SJCRH30 (cell line): ENCODE data around the gene HSP90B1. TPM values are rescaled to one million over a fixed set of nuclear protein-coding genes. Genes with fewer than 3 reads are reported as not detected.

Experiments
- DNase-seq, 2 experiments: peaks; one replicate each; pipeline ENCODE4 v3.0.0-alpha.2; 2015 to 2020
- H3K27ac ChIP-seq: fragments of 250-450 bp; sonication (Bioruptor Pico); 2 replicates; pipeline ENCODE4 v1.5.1; 2020; ENCODE audit warnings: mild to moderate bottlenecking, moderate library complexity
- H3K27me3 ChIP-seq: fragments of 250-450 bp; sonication (Bioruptor Pico); 2 replicates; pipeline ENCODE4 v1.5.1; 2020; ENCODE audit warnings: mild to moderate bottlenecking, moderate library complexity
- H3K36me3 ChIP-seq: fragments of 250-450 bp; sonication (Bioruptor Pico); 2 replicates; pipeline ENCODE4 v1.5.1; 2020; ENCODE audit warnings: mild to moderate bottlenecking, moderate library complexity
- H3K4me1 ChIP-seq: fragments of 250-450 bp; sonication (Bioruptor Pico); 2 replicates; pipeline ENCODE4 v1.5.1; 2020; ENCODE audit warnings: mild to moderate bottlenecking, moderate library complexity
- H3K4me3 ChIP-seq: fragments of 250-450 bp; sonication (Bioruptor Pico); 2 replicates; pipeline ENCODE4 v1.5.1; 2020; ENCODE audit warnings: mild to moderate bottlenecking, moderate library complexity
- H3K9me3 ChIP-seq: fragments of 250-450 bp; sonication (Bioruptor Pico); replicated peaks from 2 replicates; pipeline ENCODE4 v1.5.1; 2020; ENCODE audit warnings: mild to moderate bottlenecking, moderate library complexity
- total RNA-seq: library from RNA; depleted of rRNA; stranded (reverse); fragments of >200 nt; shearing (Covaris generic); gene quantifications from 2 replicates; pipeline ENCODE4 v1.2.3, GENCODE V29; 2014; rRNA removed

HSP90B1 gene
- total RNA-seq = 396 and 423 TPM in 2 replicates

- no peaks in the 10 kb centered on the region for H3K9me3 ChIP-seq
- peak within 1 kb of the TSS; percentile 92 for H3K4me3 ChIP-seq
- H3K4me1 ChIP-seq = peaks cover 14% of the 10 kb centered on the region
- H3K27me3 ChIP-seq = no peaks in the 10 kb centered on the region
- peaks cover 40% of the 10 kb centered on the region for H3K36me3 ChIP-seq
- peak within 1 kb of the TSS; percentile 86 for H3K27ac ChIP-seq
- peak; percentile 99 for DNase-seq
Observed at GRCh38 chr12:103930034-103930786, at the start of gene HSP90B1. TSS of gene HSP90B1 (plus strand) at chr12:103930410. CDS start at chr12:103930516, 106 bp downstream.

DNA sequence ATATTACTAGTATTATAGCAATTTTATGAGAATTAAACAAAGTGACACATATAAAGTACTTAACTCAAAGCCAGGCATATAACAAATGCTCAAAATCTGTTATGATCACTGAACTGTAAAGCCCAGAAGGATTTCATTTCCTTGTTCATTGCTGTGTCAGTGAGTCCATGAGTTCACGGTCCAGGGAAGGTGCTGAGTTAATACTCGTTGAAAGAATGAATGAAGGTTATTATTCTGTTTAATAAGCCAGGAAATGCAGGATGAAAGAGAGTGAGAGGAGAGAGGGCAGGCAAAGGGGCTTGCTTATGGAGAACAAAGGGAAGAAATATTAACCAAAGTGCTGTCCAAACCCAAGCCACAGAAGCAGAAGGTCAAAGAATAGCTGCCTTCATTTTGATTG is 48.9 kb upstream of the HSP90B1 start:
- no peaks in the 10 kb centered on the region for H3K4me1 ChIP-seq
- H3K36me3 ChIP-seq = no peaks in the 10 kb centered on the region
- no peak overlapping the region for H3K27ac ChIP-seq
- H3K27me3 ChIP-seq = no peaks in the 10 kb centered on the region
- no peak for DNase-seq
- H3K9me3 ChIP-seq = no peaks in the 10 kb centered on the region
- H3K4me3 ChIP-seq = no peak overlapping the region

GRCh38 chr12:103882861-103883596 is 47.2 kb upstream of the HSP90B1 start:
- no peak overlapping the region for H3K4me3 ChIP-seq
- H3K9me3 ChIP-seq = no peaks in the 10 kb centered on the region
- H3K36me3 ChIP-seq = no peaks in the 10 kb centered on the region
- no peaks in the 10 kb centered on the region for H3K4me1 ChIP-seq
- DNase-seq = no peak
- H3K27ac ChIP-seq = no peak overlapping the region
- H3K27me3 ChIP-seq = no peaks in the 10 kb centered on the region

GRCh38 chr12:103883908-103884307 is 46.3 kb upstream of the HSP90B1 start:
- no peaks in the 10 kb centered on the region for H3K4me1 ChIP-seq
- no peak for DNase-seq
- no peaks in the 10 kb centered on the region for H3K9me3 ChIP-seq
- no peaks in the 10 kb centered on the region for H3K27me3 ChIP-seq
- no peaks in the 10 kb centered on the region for H3K36me3 ChIP-seq
- H3K4me3 ChIP-seq = no peak overlapping the region
- no peak overlapping the region for H3K27ac ChIP-seq

GRCh38 chr12:103884316-103884715 is 45.9 kb upstream of the HSP90B1 start:
- Histone ChIP-seq H3K27ac (no peak overlapping the region), H3K4me1 (no peaks in the 10 kb centered on the region), H3K27me3 (no peaks in the 10 kb centered on the region), H3K4me3 (no peak overlapping the region), H3K9me3 (no peaks in the 10 kb centered on the region), H3K36me3 (no peaks in the 10 kb centered on the region)
- peak; percentile 25 to 60 for DNase-seq

- Histone ChIP-seq H3K27me3 (no peaks in the 10 kb centered on the region), H3K4me1 (no peaks in the 10 kb centered on the region), H3K4me3 (no peak overlapping the region), H3K36me3 (no peaks in the 10 kb centered on the region), H3K27ac (no peak overlapping the region), H3K9me3 (no peaks in the 10 kb centered on the region)
- no peak for DNase-seq
Observed at GRCh38 chr12:103886195-103886797, 43.9 kb upstream of the HSP90B1 start.

- H3K4me1 ChIP-seq = no peaks in the 10 kb centered on the region
- H3K36me3 ChIP-seq = no peaks in the 10 kb centered on the region
- H3K27me3 ChIP-seq = no peaks in the 10 kb centered on the region
- H3K27ac ChIP-seq = no peak overlapping the region
- H3K4me3 ChIP-seq = no peak overlapping the region
- no peaks in the 10 kb centered on the region for H3K9me3 ChIP-seq
- DNase-seq = no peak
Observed at GRCh38 chr12:103887738-103888137, 42.5 kb upstream of the HSP90B1 start.

- H3K27me3 ChIP-seq = no peaks in the 10 kb centered on the region
- H3K4me3 ChIP-seq = no peak overlapping the region
- H3K27ac ChIP-seq = no peak overlapping the region
- 0 out of 2 replicates have a peak, but pooled peaks cover 3% of the 10 kb centered on the region for H3K4me1 ChIP-seq
- H3K36me3 ChIP-seq = no peaks in the 10 kb centered on the region
- no peaks in the 10 kb centered on the region for H3K9me3 ChIP-seq
- DNase-seq = no peak
Observed at GRCh38 chr12:103897316-103897715, 32.9 kb upstream of the HSP90B1 start.

- H3K9me3 ChIP-seq = no peaks in the 10 kb centered on the region
- 0 out of 2 replicates have a peak, but pooled peaks cover 4% of the 10 kb centered on the region for H3K4me1 ChIP-seq
- no peak overlapping the region for H3K27ac ChIP-seq
- DNase-seq = peak in 1 of 2 experiments; percentile 13
- no peak overlapping the region for H3K4me3 ChIP-seq
- H3K27me3 ChIP-seq = no peaks in the 10 kb centered on the region
- H3K36me3 ChIP-seq = no peaks in the 10 kb centered on the region
Observed at GRCh38 chr12:103901518-103902173, 28.6 kb upstream of the HSP90B1 start.

- H3K4me3 ChIP-seq = no peak overlapping the region
- H3K27ac ChIP-seq = no peak overlapping the region
- no peaks in the 10 kb centered on the region for H3K27me3 ChIP-seq
- no peaks in the 10 kb centered on the region for H3K9me3 ChIP-seq
- no peak for DNase-seq
- H3K4me1 ChIP-seq = peaks cover 4% of the 10 kb centered on the region; the same call in 1 of the 2 replicates
- no peaks in the 10 kb centered on the region for H3K36me3 ChIP-seq
Observed at GRCh38 chr12:103903993-103904392, 26.2 kb upstream of the HSP90B1 start.

- H3K27ac ChIP-seq = no peak overlapping the region
- H3K4me1 ChIP-seq = peaks cover 4% of the 10 kb centered on the region; the same call in 1 of the 2 replicates
- H3K27me3 ChIP-seq = no peaks in the 10 kb centered on the region
- H3K36me3 ChIP-seq = no peaks in the 10 kb centered on the region
- H3K4me3 ChIP-seq = no peak overlapping the region
- DNase-seq = no peak
- H3K9me3 ChIP-seq = no peaks in the 10 kb centered on the region
Observed at GRCh38 chr12:103905730-103906349, 24.4 kb upstream of the HSP90B1 start.

DNA sequence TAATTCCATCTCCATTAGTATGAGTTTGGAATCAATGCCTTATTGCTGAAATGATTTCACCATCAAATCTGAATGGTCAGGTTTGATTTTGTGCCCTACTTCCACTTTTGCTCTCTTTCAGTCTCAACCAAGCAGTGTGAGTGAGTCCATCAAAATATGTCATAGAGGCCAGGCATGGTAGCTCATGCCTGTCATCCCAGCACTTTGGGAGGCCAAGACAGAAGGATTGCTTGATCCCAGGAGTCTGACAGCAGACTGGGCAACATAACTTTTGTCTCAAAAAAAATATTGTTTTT is 22.0 kb upstream of the HSP90B1 start:
- H3K27me3 ChIP-seq = no peaks in the 10 kb centered on the region
- H3K9me3 ChIP-seq = no peaks in the 10 kb centered on the region
- no peak for DNase-seq
- no peak overlapping the region for H3K4me3 ChIP-seq
- peaks cover 19% of the 10 kb centered on the region for H3K4me1 ChIP-seq
- no peaks in the 10 kb centered on the region for H3K36me3 ChIP-seq
- H3K27ac ChIP-seq = no peak overlapping the region

DNA sequence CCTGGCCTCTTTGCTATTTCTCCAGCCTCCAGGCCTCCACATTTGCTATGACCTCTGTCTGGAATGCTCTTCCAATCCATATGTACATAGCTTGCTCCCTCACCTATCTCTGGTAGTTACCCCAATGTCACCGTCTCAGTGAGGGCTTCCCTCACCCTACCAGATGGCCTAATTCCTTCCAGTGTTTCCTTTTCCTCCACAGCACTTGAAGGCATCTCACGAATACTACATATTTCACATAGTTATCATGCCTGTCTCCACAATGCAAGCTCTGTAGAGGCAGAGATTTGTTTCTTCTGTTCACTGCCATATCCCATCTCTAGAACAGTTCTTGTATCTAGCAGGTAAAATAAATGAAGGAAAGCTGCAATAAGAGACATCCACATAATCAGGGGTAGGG is 21.3 kb upstream of the HSP90B1 start:
- Histone ChIP-seq H3K27me3 (no peaks in the 10 kb centered on the region), H3K4me1 (peaks cover 26% of the 10 kb centered on the region), H3K36me3 (no peaks in the 10 kb centered on the region), H3K9me3 (no peaks in the 10 kb centered on the region), H3K27ac (no peak overlapping the region), H3K4me3 (no peak overlapping the region)
- no peak for DNase-seq

- Histone ChIP-seq H3K27ac (no peak overlapping the region), H3K4me3 (no peak overlapping the region), H3K36me3 (no peaks in the 10 kb centered on the region), H3K4me1 (peaks cover 35% of the 10 kb centered on the region), H3K27me3 (no peaks in the 10 kb centered on the region), H3K9me3 (no peaks in the 10 kb centered on the region)
- no peak for DNase-seq
Observed at GRCh38 chr12:103909811-103910210, 20.4 kb upstream of the HSP90B1 start.
